Endodermal cell (in vitro differentiated cells): Measurements from ENCODE around the gene CSNK2A3. TPM values are rescaled to one million over a fixed set of nuclear protein-coding genes. Genes with fewer than 3 reads are reported as not detected.

ENCODE experiments used
- DNase-seq: peaks from one replicate; pipeline ENCODE4 v3.0.0-alpha.2; 2017
- H3K27ac ChIP-seq: 2 replicates; pipeline ENCODE4 v1.5.1; 2013; ENCODE audit warnings: mild to moderate bottlenecking, low read depth, low read length, moderate library complexity
- H3K27me3 ChIP-seq: 2 replicates; pipeline ENCODE4 v1.6.1; 2013; ENCODE audit warnings: mild to moderate bottlenecking, low read length, moderate library complexity; ENCODE audit not compliant: insufficient read depth, control insufficient read depth, poor library complexity, severe bottlenecking
- H3K36me3 ChIP-seq: 2 replicates; pipeline ENCODE4 v1.7.0; 2013; ENCODE audit warnings: mild to moderate bottlenecking, low read length, moderate library complexity; ENCODE audit not compliant: control insufficient read depth, insufficient read depth
- H3K4me1 ChIP-seq: one replicate; pipeline ENCODE4 v1.7.0; 2013; ENCODE audit warnings: low read length; ENCODE audit not compliant: control insufficient read depth, insufficient read depth
- H3K4me3 ChIP-seq: 2 replicates; pipeline ENCODE4 v1.5.1; 2013; ENCODE audit warnings: mild to moderate bottlenecking, low read length, moderate library complexity
- H3K9ac ChIP-seq: 2 replicates; pipeline ENCODE4 v1.6.1; 2013; ENCODE audit warnings: mild to moderate bottlenecking, low read length, moderate library complexity; ENCODE audit not compliant: poor library complexity, severe bottlenecking; ENCODE audit errors: extremely low read depth
- H3K9me3 ChIP-seq: 2 replicates; pipeline ENCODE4 v1.6.1; 2013; ENCODE audit warnings: mild to moderate bottlenecking, low read length, moderate library complexity; ENCODE audit not compliant: control insufficient read depth
- H3K27ac Mint-ChIP-seq: 2 replicates; pipeline ENCODE4 v1.8.0; 2020; ENCODE audit warnings: mixed read lengths
- H3K27me3 Mint-ChIP-seq: 2 replicates; pipeline ENCODE4 v1.8.0; 2021; ENCODE audit warnings: mild to moderate bottlenecking, mixed read lengths; ENCODE audit not compliant: insufficient read depth
- H3K36me3 Mint-ChIP-seq: 2 replicates; pipeline ENCODE4 v1.8.0; 2020; ENCODE audit warnings: low read depth, mixed read lengths
- H3K4me1 Mint-ChIP-seq: 2 replicates; pipeline ENCODE4 v1.8.0; 2020; ENCODE audit warnings: mixed read lengths
- H3K4me3 Mint-ChIP-seq: 2 replicates; pipeline ENCODE4 v1.8.0; 2020; ENCODE audit warnings: mild to moderate bottlenecking, moderate library complexity, mixed read lengths
- H3K9me3 Mint-ChIP-seq: 2 replicates; pipeline ENCODE4 v1.8.0; 2020; ENCODE audit warnings: mild to moderate bottlenecking, mixed read lengths
- CTCF ChIP-seq: fragments of 200-600 bp; sonication (generic); conservative IDR thresholded peaks from 2 replicates; pipeline ENCODE4 v1.5.0; 2021; ENCODE audit warnings: antibody characterized with exemption, mild to moderate bottlenecking
- WGBS, 2 experiments: methylation state at CpG; one replicate each; pipeline versions ENCODE4 v1.1.5 to v1.1.7; 2013; ENCODE audit warnings: missing lambda C conversion rate in 2 of 2, mixed read lengths in 1 of 2; ENCODE audit not compliant: insufficient coverage in 1 of 2, insufficient read length in 1 of 2; 5-methylcytosine and 5-hydroxymethylcytosine counted together
- total RNA-seq, 2 donors: library from RNA; stranded (reverse); fragmentation: NEBNext Ultra II Directional in 1 of 2; extraction: Animal tissue kit (Norgen Biotek cat#: 25700) in 1 of 2; gene quantifications; 2 replicates in 1 of 2; 3 replicates in 1 of 2; pipeline ENCODE4 v1.2.1, GENCODE V29; 2021

Gene CSNK2A3
- total RNA-seq, 2 donors from 2014 or later: 0.82 to 2.1 TPM

GRCh38 chr11:11400121-11400520 is 47.1 kb upstream of the CSNK2A3 start:
- no peak overlapping the region for H3K4me3 ChIP-seq
- Mint-ChIP-seq H3K4me3 (no peak overlapping the region), H3K27me3 (peaks cover 64% of the 10 kb centered on the region), H3K4me1 (peaks cover 7% of the 10 kb centered on the region), H3K27ac (no peak overlapping the region), H3K36me3 (no peaks in the 10 kb centered on the region), H3K9me3 (no peaks in the 10 kb centered on the region)
- no peaks in the 10 kb centered on the region for H3K4me1 ChIP-seq
- TF ChIP-seq CTCF: no peak
- H3K9me3 ChIP-seq: no peaks in the 10 kb centered on the region
- 93 to 98% methylated on average over 3 of the region's 3 CpGs for WGBS, 2 experiments
- H3K27me3 ChIP-seq: peaks cover 20% of the 10 kb centered on the region
- no peak overlapping the region for H3K27ac ChIP-seq
- H3K9ac ChIP-seq: no peak overlapping the region
- no peaks in the 10 kb centered on the region for H3K36me3 ChIP-seq
- DNase-seq: no peak

- Histone ChIP-seq H3K4me3 (no peak overlapping the region), H3K9me3 (no peaks in the 10 kb centered on the region), H3K9ac (no peak overlapping the region), H3K27me3 (peaks cover 32% of the 10 kb centered on the region), H3K4me1 (no peaks in the 10 kb centered on the region), H3K27ac (no peak overlapping the region), H3K36me3 (no peaks in the 10 kb centered on the region)
- no peak for TF ChIP-seq CTCF
- no peak overlapping the region for H3K4me3 Mint-ChIP-seq
- H3K27ac Mint-ChIP-seq: no peak overlapping the region
- 88 to 100% methylated on average over 2 to 3 of the region's 3 CpGs for WGBS, 2 experiments
- H3K9me3 Mint-ChIP-seq: no peaks in the 10 kb centered on the region
- H3K27me3 Mint-ChIP-seq: peaks cover 57% of the 10 kb centered on the region
- H3K36me3 Mint-ChIP-seq: no peaks in the 10 kb centered on the region
- no peak for DNase-seq
- peaks cover 7% of the 10 kb centered on the region for H3K4me1 Mint-ChIP-seq
Observed at GRCh38 chr11:11397781-11398180, 44.7 kb upstream of the CSNK2A3 start.

GRCh38 chr11:11397036-11397415 is 44.0 kb upstream of the CSNK2A3 start:
- Histone ChIP-seq H3K4me3 (no peak overlapping the region), H3K9ac (no peak overlapping the region), H3K4me1 (no peaks in the 10 kb centered on the region), H3K27ac (no peak overlapping the region), H3K27me3 (peaks cover 32% of the 10 kb centered on the region), H3K36me3 (no peaks in the 10 kb centered on the region), H3K9me3 (no peaks in the 10 kb centered on the region)
- TF ChIP-seq CTCF: no peak
- Mint-ChIP-seq H3K27me3 (peaks cover 50% of the 10 kb centered on the region), H3K4me1 (peaks cover 7% of the 10 kb centered on the region), H3K9me3 (no peaks in the 10 kb centered on the region), H3K36me3 (no peaks in the 10 kb centered on the region), H3K27ac (no peak overlapping the region), H3K4me3 (no peak overlapping the region)
- WGBS, 2 experiments: 84% methylated on average over 2 of the region's 2 CpGs; no CpG with 5 or more reads in 1 of the 2 experiments
- no peak for DNase-seq
